Progenitor cell of endocrine pancreas (in vitro differentiated cells): ENCODE results near the gene GPBP1. TPM values are rescaled to one million over a fixed set of nuclear protein-coding genes. Genes with fewer than 3 reads are reported as not detected.

ENCODE experiments used
- DNase-seq: peaks from one replicate; pipeline ENCODE4 v3.0.0; 2021; ENCODE audit warnings: low spot score; ENCODE audit not compliant: unreplicated experiment
- H3K27ac Mint-ChIP-seq: 2 replicates; pipeline ENCODE4 v1.8.0; 2021; ENCODE audit warnings: mild to moderate bottlenecking, moderate library complexity, mixed read lengths
- H3K27me3 Mint-ChIP-seq: 2 replicates; pipeline ENCODE4 v1.8.0; 2021; ENCODE audit warnings: mixed read lengths
- H3K36me3 Mint-ChIP-seq: 2 replicates; pipeline ENCODE4 v1.8.0; 2022; ENCODE audit warnings: mixed read lengths; ENCODE audit not compliant: insufficient read depth
- H3K4me1 Mint-ChIP-seq: 2 replicates; pipeline ENCODE4 v1.8.0; 2021; ENCODE audit warnings: low read depth, mixed read lengths
- H3K4me3 Mint-ChIP-seq: 2 replicates; pipeline ENCODE4 v1.8.0; 2021; ENCODE audit warnings: low read depth, mild to moderate bottlenecking, moderate library complexity, mixed read lengths
- H3K9me3 Mint-ChIP-seq: 2 replicates; pipeline ENCODE4 v1.8.0; 2021; ENCODE audit warnings: low read depth, mixed read lengths
- CTCF ChIP-seq: fragments of 200-600 bp; sonication (generic); IDR thresholded peaks from one replicate; pipeline ENCODE4 v1.5.0; 2021; ENCODE audit warnings: antibody characterized with exemption, mild to moderate bottlenecking; ENCODE audit not compliant: unreplicated experiment
- total RNA-seq: library from RNA; stranded (reverse); gene quantifications from 2 replicates; pipeline ENCODE4 v1.2.1, GENCODE V29; 2021

The GPBP1 gene
- total RNA-seq, 1 donor from 2014 or later = 135 TPM

GRCh38 chr5:57199866-57200265 is 26.0 kb downstream of the GPBP1 start:
- Mint-ChIP-seq H3K4me1 (peaks cover 5% of the 10 kb centered on the region), H3K27ac (no peak overlapping the region), H3K9me3 (no peaks in the 10 kb centered on the region), H3K4me3 (no peak overlapping the region), H3K27me3 (no peaks in the 10 kb centered on the region), H3K36me3 (peaks cover 13% of the 10 kb centered on the region)
- DNase-seq = no peak
- no peak for TF ChIP-seq CTCF

- no peaks in the 10 kb centered on the region for H3K27me3 Mint-ChIP-seq
Observed at GRCh38 chr5:57202811-57203210, 29.0 kb downstream of the GPBP1 start.

GRCh38 chr5:57207007-57207653 is 33.3 kb downstream of the GPBP1 start:
- Mint-ChIP-seq H3K27me3 (no peaks in the 10 kb centered on the region), H3K27ac (peak overlapping the region; percentile 41)

More at GRCh38 chr5:57202811-57203210, 29.0 kb downstream of the GPBP1 start:
- TF ChIP-seq CTCF = no peak
- Mint-ChIP-seq H3K4me1 (peaks cover 8% of the 10 kb centered on the region), H3K36me3 (peaks cover 5% of the 10 kb centered on the region), H3K27ac (no peak overlapping the region), H3K4me3 (no peak overlapping the region), H3K9me3 (peaks cover under 1% of the 10 kb centered on the region)
- DNase-seq = no peak

GRCh38 chr5:57207681-57208080 is 33.8 kb downstream of the GPBP1 start:
- no peaks in the 10 kb centered on the region for H3K27me3 Mint-ChIP-seq
- H3K36me3 Mint-ChIP-seq = peaks cover 14% of the 10 kb centered on the region
- TF ChIP-seq CTCF = no peak
- no peak overlapping the region for H3K4me3 Mint-ChIP-seq
- peaks cover 14% of the 10 kb centered on the region for H3K4me1 Mint-ChIP-seq
- peaks cover 10% of the 10 kb centered on the region for H3K9me3 Mint-ChIP-seq
- H3K27ac Mint-ChIP-seq = peak overlapping the region; percentile 41
- no peak for DNase-seq

More at GRCh38 chr5:57207007-57207653, 33.3 kb downstream of the GPBP1 start:
- no peak for TF ChIP-seq CTCF
- peaks cover 10% of the 10 kb centered on the region for H3K9me3 Mint-ChIP-seq
- peaks cover 14% of the 10 kb centered on the region for H3K36me3 Mint-ChIP-seq
- H3K4me1 Mint-ChIP-seq = peaks cover 14% of the 10 kb centered on the region
- no peak for DNase-seq
- H3K4me3 Mint-ChIP-seq = no peak overlapping the region

- H3K4me3 Mint-ChIP-seq = no peak overlapping the region
- DNase-seq = no peak
- TF ChIP-seq CTCF = no peak
- peak overlapping the region; percentile 21 for H3K27ac Mint-ChIP-seq
- H3K27me3 Mint-ChIP-seq = no peaks in the 10 kb centered on the region
- H3K4me1 Mint-ChIP-seq = peaks cover 11% of the 10 kb centered on the region
- H3K9me3 Mint-ChIP-seq = peaks cover 10% of the 10 kb centered on the region
- H3K36me3 Mint-ChIP-seq = peaks cover 14% of the 10 kb centered on the region
Observed at GRCh38 chr5:57209316-57210040, 35.6 kb downstream of the GPBP1 start.
